Heart right ventricle (tissue), 16 donors: ENCODE data around the gene PCSK1. TPM values are rescaled to one million over a fixed set of nuclear protein-coding genes. Genes with fewer than 3 reads are reported as not detected.
A peak's percentile ranks its signal among the peaks of the same experiment; 100 is the strongest.

ENCODE experiments used
- ATAC-seq, 8 donors: fragments of 200-7000 bp; cut with Tn5 transposase; one replicate each; pipeline ENCODE4 v1.9.1; 2020; ENCODE audit warnings: mild to moderate bottlenecking in 8 of 8, moderate library complexity in 8 of 8, moderate number of reproducible peaks in 1 of 8
- DNase-seq, 2 donors: peaks; one replicate each; pipeline ENCODE4 v3.0.0-alpha.2; 2020
- H3K27ac ChIP-seq, 10 donors: fragments of 200-600 bp; sonication (generic) in 2 of 10; one replicate each; pipeline versions ENCODE4 v1.5.0 to v1.8.0; 2020 to 2022; ENCODE audit warnings: mild to moderate bottlenecking in 3 of 10
- H3K27me3 ChIP-seq, 7 donors: fragments of 200-600 bp; one replicate each; pipeline ENCODE4 v1.8.0; 2021 to 2022; ENCODE audit warnings: mild to moderate bottlenecking in 2 of 7
- H3K36me3 ChIP-seq, 9 donors: fragments of 200-600 bp; sonication (generic) in 1 of 9; one replicate each; pipeline versions ENCODE4 v1.5.0 to v1.8.0; 2020 to 2022; ENCODE audit warnings: mild to moderate bottlenecking in 2 of 9
- H3K4me1 ChIP-seq, 9 donors: fragments of 200-600 bp; sonication (generic) in 1 of 9; one replicate each; pipeline versions ENCODE4 v1.5.0 to v1.8.0; 2020 to 2022; ENCODE audit warnings: mild to moderate bottlenecking in 4 of 9
- H3K4me3 ChIP-seq, 10 donors: fragments of 200-600 bp; sonication (generic) in 2 of 10; one replicate each; pipeline versions ENCODE4 v1.5.0 to v1.8.0; 2020 to 2022; ENCODE audit warnings: mild to moderate bottlenecking in 7 of 10, moderate library complexity in 2 of 10
- H3K9me3 ChIP-seq, 11 donors: fragments of 200-600 bp in 10 of 11; sonication (generic) in 2 of 11; one replicate each; pipeline versions ENCODE4 v1.5.0 to v1.8.0; 2013 to 2022; ENCODE audit warnings: mild to moderate bottlenecking in 2 of 11, control low read depth in 1 of 11, moderate library complexity in 1 of 11
- CTCF ChIP-seq, 9 donors: fragments of 200-600 bp; sonication (generic) in 2 of 9; IDR thresholded peaks; one replicate each; pipeline versions ENCODE4 v1.5.0 to v1.8.0; 2021 to 2022; ENCODE audit warnings: antibody characterized with exemption in 9 of 9, mild to moderate bottlenecking in 5 of 9, moderate library complexity in 1 of 9
- WGBS, 2 donors: extraction: QIAGEN DNeasy Blood & Tissue Kit; methylation state at CpG; one replicate each; pipeline ENCODE4 v1.1.7; 2013; ENCODE audit warnings: inconsistent platforms in 1 of 2; 5-methylcytosine and 5-hydroxymethylcytosine counted together
- intact Hi-C, 10 donors: fragments of 100-400 bp; cut with DNase I; formaldehyde crosslinking; loops; one replicate each; pipeline versions ENCODE4 v1.11.1 to v1.14.2; 2022
- polyA plus RNA-seq, 2 donors: library from polyadenylated mRNA; stranded (reverse); fragments of 200-250 nt; gene quantifications; one replicate each; pipeline ENCODE4 v1.2.3, GENCODE V29; 2013
- total RNA-seq, 10 donors: library from RNA; stranded (reverse); fragmentation: NEBNext Ultra II Directional in 3 of 10; extraction: Animal tissue kit (Norgen Biotek cat#: 25700) in 3 of 10; gene quantifications; one replicate each; pipeline versions ENCODE4 v1.2.1 to v1.2.4, GENCODE V29; 2021 to 2023
- donor health status: Arrhythmogenic right ventricular cardiomyopathy.
- donor health status: ischemic (EF 13 %, LVEDD 7.1; RV severe dilation, severe dysfunction).
- donor health status: healthy with polysubstance abuse.
- donor health status: DM: no; HTN: yes; CAD: no.
- donor health status: DM: no; HTN: no; CAD: no.
- donor health status: ischemic (EF 25% LVEDD 6.9; RV normal size, moderate dysfunction).
- donor health status: ischemic (EF 25% LVEDD 5.7; RV mildly dilated, moderate dysfunction).
- donor health status: healthy.
- donor health status: DM: yes; HTN: yes; CAD: no.
- donor health status: Ischemic cardiomyopathy.
- donor health status: ischemic (EF 35%, LVEDD 5.7; RV mildly dilated, moderate dysfunction).
- donor health status: nonischemic (EF 11% LVEDD 7.7; RV severe dilation, severe dysfunction).
- donor health status: DM: yes; HTN: yes; CAD: no.
- donor health status: PGD.
- donor health status: ischemic (EF 29% LVEDD 5.4; RV normal size, mild dysfunction).
- donor health status: nonischemic (EF 23%, LVEDD 6.1; RV moderate dilation, normal function).

PCSK1 gene
- total and polyA plus RNA-seq, 12 donors: 0.15 to 0.65 (median 0.28) TPM; not detected in 3

- no peaks in the 10 kb centered on the region for H3K9me3 ChIP-seq
- DNase-seq (no peak), ATAC-seq (peak in 2 of 8 donors; percentile 35 to 39)
- H3K27ac ChIP-seq: peak overlapping the region in 1 of 10 donors; percentile 5
- H3K27me3 ChIP-seq: no peaks in the 10 kb centered on the region
- no peak for TF ChIP-seq CTCF (IDR thresholded peaks at IDR 0.05)
- peaks cover 0 to 10% (median 0%) of the 10 kb centered on the region in 9 donors for H3K4me1 ChIP-seq
- intact Hi-C loops: no loop called here
- H3K4me3 ChIP-seq: no peak overlapping the region
- WGBS, 2 donors: 53 to 58% methylated on average over 2 of the region's 2 CpGs
- no peaks in the 10 kb centered on the region for H3K36me3 ChIP-seq
These were observed 82.4 kb downstream of the PCSK1 start for GRCh38 chr5:96350678-96351077.

- H3K4me3 ChIP-seq: no peak overlapping the region
- WGBS, 2 donors: 74 to 79% methylated on average over 1 of the region's 1 CpG
These were observed 84.5 kb downstream of the PCSK1 start for GRCh38 chr5:96348536-96348935.

GRCh38 chr5:96347502-96348292, 85.4 kb downstream of the PCSK1 start:
- H3K4me3 ChIP-seq: no peak overlapping the region
- no peaks in the 10 kb centered on the region for H3K27me3 ChIP-seq
- no peak for TF ChIP-seq CTCF (IDR thresholded peaks at IDR 0.05)
- H3K27ac ChIP-seq: no peak overlapping the region
- ATAC-seq (no peak), DNase-seq (no peak)
- no peaks in the 10 kb centered on the region for H3K9me3 ChIP-seq
- H3K4me1 ChIP-seq: peaks cover 0 to 14% (median 0%) of the 10 kb centered on the region in 9 donors
- WGBS, 2 donors: 86 to 90% methylated on average over 4 of the region's 4 CpGs
- H3K36me3 ChIP-seq: no peaks in the 10 kb centered on the region
- intact Hi-C loops: loop anchor here in 6 of 10 donors (2.0 to 10.0 kb wide), 5 partner anchors 250 to 817 kb away; no protein-coding TSS in a partner anchor

More at GRCh38 chr5:96348536-96348935, 84.5 kb downstream of the PCSK1 start:
- Histone ChIP-seq H3K36me3 (no peaks in the 10 kb centered on the region), H3K27ac (no peak overlapping the region), H3K27me3 (no peaks in the 10 kb centered on the region), H3K4me1 (peaks cover 0 to 14% (median 0%) of the 10 kb centered on the region in 9 donors), H3K9me3 (no peaks in the 10 kb centered on the region)
- DNase-seq: no peak
- ATAC-seq: no peak
- intact Hi-C loops: loop anchor here in 5 of 10 donors (5.0 to 10.0 kb wide), 4 partner anchors 249 to 816 kb away; no protein-coding TSS in a partner anchor
- TF ChIP-seq CTCF (IDR thresholded peaks at IDR 0.05): no peak

GRCh38 chr5:96344678-96345577, 88.1 kb downstream of the PCSK1 start:
- H3K27ac ChIP-seq: no peak overlapping the region
- peaks cover 0 to 11% (median 2%) of the 10 kb centered on the region in 9 donors for H3K4me1 ChIP-seq
- WGBS, 2 donors: 45 to 48% methylated on average over 6 of the region's 6 CpGs
- intact Hi-C loops: loop anchor here in 9 of 10 donors (1.0 to 10.0 kb wide), 7 partner anchors 252 to 820 kb away; no protein-coding TSS in a partner anchor
- no peak overlapping the region for H3K4me3 ChIP-seq
- peak in 1 of 2 donors; percentile 25 for DNase-seq
- H3K36me3 ChIP-seq: no peaks in the 10 kb centered on the region
- ATAC-seq: peak in 7 of 8 donors; percentile 64 to 91 (median 85)
- no peaks in the 10 kb centered on the region for H3K27me3 ChIP-seq
- H3K9me3 ChIP-seq: no peaks in the 10 kb centered on the region
- TF ChIP-seq CTCF (IDR thresholded peaks at IDR 0.05): peak; percentile 16 to 74 (median 61)
